NT2/D1 (cell line): ENCODE data around the gene PLEKHA6.
A peak's percentile ranks its signal among the peaks of the same experiment; 100 is the strongest.

Source experiments
- DNase-seq: peaks from one replicate; pipeline ENCODE4 v3.0.0-alpha.2; 2011; ENCODE audit warnings: low read depth, low spot score
- H3K27me3 ChIP-seq: 2 replicates; pipeline ENCODE4 v1.6.0; 2011; ENCODE audit warnings: mild to moderate bottlenecking; ENCODE audit not compliant: insufficient read length, insufficient read depth
- H3K36me3 ChIP-seq: 2 replicates; pipeline ENCODE4 v1.6.1; 2011; ENCODE audit warnings: mild to moderate bottlenecking, low read length, mixed read lengths; ENCODE audit not compliant: insufficient read depth, insufficient read length
- H3K4me1 ChIP-seq: 2 replicates; pipeline ENCODE4 v1.5.1; 2011; ENCODE audit not compliant: insufficient read depth, insufficient read length
- H3K4me3 ChIP-seq: 2 replicates; pipeline ENCODE4 v1.5.1; 2011; ENCODE audit warnings: low read depth; ENCODE audit not compliant: insufficient read length
- H3K9ac ChIP-seq: 2 replicates; pipeline ENCODE4 v1.6.0; 2011; ENCODE audit warnings: low read depth; ENCODE audit not compliant: insufficient read length
- H3K9me3 ChIP-seq: 2 replicates; pipeline ENCODE4 v1.5.1; 2011; ENCODE audit warnings: mild to moderate bottlenecking, low read length; ENCODE audit not compliant: insufficient read depth
- SUZ12 ChIP-seq: IDR thresholded peaks from 2 replicates; pipeline ENCODE4 v1.6.1; 2011; ENCODE audit not compliant: insufficient read length, insufficient read depth; ENCODE audit errors: extremely low read depth
- YY1 ChIP-seq: IDR thresholded peaks from 2 replicates; pipeline ENCODE4 v1.6.1; 2011; ENCODE audit not compliant: insufficient read length, insufficient read depth
- ZNF274 ChIP-seq: IDR thresholded peaks from 2 replicates; pipeline ENCODE4 v1.6.1; 2011; ENCODE audit warnings: mild to moderate bottlenecking, low read depth, low read length

PLEKHA6 gene

DNA sequence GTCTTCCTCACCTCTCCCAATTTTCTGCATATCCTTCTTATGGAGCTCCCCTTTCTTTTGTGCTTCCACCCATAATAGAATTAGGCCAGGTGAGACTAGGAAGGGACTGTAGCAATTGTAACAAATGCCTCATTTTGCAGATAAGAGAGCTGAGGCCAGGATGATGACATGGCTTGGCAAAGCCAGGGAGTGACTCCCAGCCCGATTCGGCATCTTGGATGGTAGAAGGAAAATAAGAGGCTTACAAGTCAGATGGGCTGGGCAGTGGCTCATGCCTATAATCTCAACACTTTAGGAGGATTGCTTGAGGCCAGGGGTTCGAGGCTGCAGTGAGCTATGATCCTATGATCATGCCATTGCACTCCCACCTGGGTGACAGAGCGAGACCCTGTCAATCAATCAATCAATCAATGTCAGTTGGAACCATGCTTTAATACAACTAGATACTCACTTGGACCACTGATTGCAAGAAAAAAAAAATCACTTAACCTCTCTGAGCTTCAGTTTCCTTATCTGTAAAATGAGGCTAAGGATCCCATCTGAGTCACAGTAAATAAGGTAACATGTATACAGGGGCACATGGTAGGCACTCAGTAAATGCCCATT is 51.6 kb downstream of the PLEKHA6 start:
- Histone ChIP-seq H3K4me3 (no peak overlapping the region), H3K4me1 (peaks cover 17% of the 10 kb centered on the region), H3K9ac (no peak overlapping the region), H3K9me3 (no peaks in the 10 kb centered on the region), H3K36me3 (no peaks in the 10 kb centered on the region), H3K27me3 (no peaks in the 10 kb centered on the region)
- DNase-seq, result no peak
- TF ChIP-seq YY1 (no peak), SUZ12 (no peak), ZNF274 (no peak)

- Histone ChIP-seq H3K9me3 (no peaks in the 10 kb centered on the region), H3K36me3 (no peaks in the 10 kb centered on the region), H3K4me3 (peak overlapping the region; percentile 34), H3K9ac (peak overlapping the region; percentile 66), H3K27me3 (no peaks in the 10 kb centered on the region), H3K4me1 (peaks cover 17% of the 10 kb centered on the region)
- no peak for TF ChIP-seq SUZ12
- no peak for TF ChIP-seq ZNF274
- no peak for TF ChIP-seq YY1
- DNase-seq, result no peak
Measured at GRCh38 chr1:204307334-204307883, 52.3 kb downstream of the PLEKHA6 start.

GRCh38 chr1:204306076-204306475 is 53.7 kb downstream of the PLEKHA6 start:
- H3K4me3 ChIP-seq, result no peak overlapping the region
- peak overlapping the region; percentile 1 for H3K9ac ChIP-seq
- DNase-seq, result no peak
- H3K4me1 ChIP-seq, result peaks cover 17% of the 10 kb centered on the region
- H3K9me3 ChIP-seq, result no peaks in the 10 kb centered on the region
- no peaks in the 10 kb centered on the region for H3K27me3 ChIP-seq
- no peak for TF ChIP-seq YY1
- no peak for TF ChIP-seq ZNF274
- no peak for TF ChIP-seq SUZ12
- no peaks in the 10 kb centered on the region for H3K36me3 ChIP-seq

DNA sequence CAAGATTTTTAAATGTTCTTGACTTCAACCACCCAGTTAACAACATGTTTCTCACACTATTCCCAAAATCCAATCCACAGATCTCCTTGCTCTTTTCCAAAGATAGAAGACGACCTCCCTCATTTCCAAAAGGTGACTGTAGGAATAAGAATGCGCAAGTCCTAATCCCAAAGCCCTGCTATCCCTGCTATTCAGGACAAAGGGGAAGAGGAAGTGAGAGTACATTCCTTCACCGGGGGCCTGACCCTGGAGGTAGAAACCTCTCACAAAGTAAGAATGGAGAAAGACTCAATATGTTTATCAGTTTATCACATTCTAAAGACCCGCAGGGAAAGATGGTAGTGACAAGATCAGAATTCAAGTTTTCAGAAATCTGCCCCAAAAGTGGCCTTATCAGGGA is 55.7 kb downstream of the PLEKHA6 start:
- no peak for TF ChIP-seq ZNF274
- TF ChIP-seq YY1, result no peak
- TF ChIP-seq SUZ12, result no peak
- peak; percentile 91 for DNase-seq
- no peaks in the 10 kb centered on the region for H3K27me3 ChIP-seq
- H3K9ac ChIP-seq, result no peak overlapping the region
- H3K36me3 ChIP-seq, result no peaks in the 10 kb centered on the region
- peaks cover 12% of the 10 kb centered on the region for H3K4me1 ChIP-seq
- H3K9me3 ChIP-seq, result no peaks in the 10 kb centered on the region
- no peak overlapping the region for H3K4me3 ChIP-seq

DNA sequence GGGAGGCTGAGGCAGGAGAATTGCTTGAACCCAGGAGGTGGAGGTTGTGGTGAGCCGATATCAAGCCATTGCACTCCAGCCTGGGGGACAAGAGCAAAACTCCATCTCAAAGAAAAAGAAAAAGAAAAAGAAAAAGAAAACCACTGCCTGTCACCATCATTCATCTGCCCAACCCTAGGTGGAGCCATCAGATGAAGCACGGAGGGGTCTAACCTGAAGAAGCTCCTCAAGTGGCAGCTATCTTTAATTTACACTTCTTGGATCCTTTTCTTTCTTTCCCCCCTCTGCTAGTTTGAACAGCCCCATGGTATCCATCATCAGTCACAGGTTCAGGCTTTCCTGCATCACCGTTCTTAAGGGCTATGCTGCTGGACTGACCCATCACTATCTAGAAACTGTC is 57.0 kb downstream of the PLEKHA6 start:
- Histone ChIP-seq H3K4me3 (no peak overlapping the region), H3K4me1 (peaks cover 6% of the 10 kb centered on the region), H3K9ac (no peak overlapping the region), H3K36me3 (no peaks in the 10 kb centered on the region), H3K9me3 (no peaks in the 10 kb centered on the region), H3K27me3 (no peaks in the 10 kb centered on the region)
- DNase-seq, result no peak
- TF ChIP-seq ZNF274 (no peak), SUZ12 (no peak), YY1 (no peak)

- Histone ChIP-seq H3K4me3 (no peak overlapping the region), H3K9ac (no peak overlapping the region), H3K27me3 (no peaks in the 10 kb centered on the region), H3K36me3 (no peaks in the 10 kb centered on the region), H3K4me1 (peaks cover 8% of the 10 kb centered on the region), H3K9me3 (no peaks in the 10 kb centered on the region)
- DNase-seq, result no peak
- TF ChIP-seq SUZ12 (no peak), ZNF274 (no peak), YY1 (no peak)
Measured at GRCh38 chr1:204301171-204301957, 58.4 kb downstream of the PLEKHA6 start.

- Histone ChIP-seq H3K4me3 (no peak overlapping the region), H3K9me3 (no peaks in the 10 kb centered on the region), H3K4me1 (peaks cover 13% of the 10 kb centered on the region), H3K9ac (no peak overlapping the region), H3K36me3 (no peaks in the 10 kb centered on the region), H3K27me3 (no peaks in the 10 kb centered on the region)
- DNase-seq, result no peak
- no peak for TF ChIP-seq YY1
- TF ChIP-seq SUZ12, result no peak
- TF ChIP-seq ZNF274, result no peak
Measured at GRCh38 chr1:204299814-204300365, 59.8 kb downstream of the PLEKHA6 start.
